HG02938 (cell line): ENCODE measurements around the gene CLCNKB.
"Not testable (repeated sequence)": the region's sequence is repeated elsewhere in the genome, so short reads cannot be mapped to it uniquely, and the experiment has no call there.

Experiments
- ATAC-seq: cut with Tn5 transposase; IDR thresholded peaks from one replicate; pipeline ENCODE4 v1.9.1; 2021; ENCODE audit warnings: mild to moderate bottlenecking, moderate library complexity; ENCODE audit not compliant: unreplicated experiment

CLCNKB gene

DNA sequence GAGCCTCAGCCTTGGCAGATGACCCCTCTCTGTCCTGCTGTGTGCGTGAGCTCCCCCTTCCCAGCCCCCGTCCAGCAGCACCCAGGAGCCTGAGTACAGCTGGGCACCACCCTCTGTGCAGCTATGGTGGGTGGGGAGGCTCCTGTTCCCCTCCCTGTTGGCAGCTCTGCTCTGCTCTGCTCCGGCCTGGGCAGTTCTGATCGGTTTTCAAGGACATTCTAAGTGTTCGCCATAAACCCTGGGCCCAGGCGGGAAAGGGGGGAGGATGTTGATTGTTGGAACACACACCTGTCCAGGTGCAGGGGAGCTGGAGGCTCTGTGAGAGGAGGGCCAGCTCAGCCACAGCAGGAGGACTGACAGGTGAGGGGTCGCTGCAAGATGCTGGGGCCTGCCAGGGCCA, at the start of gene CLCNKB:
Gene CLCNKB, plus strand, starts transcription at position 262 of the 400 bp plus-strand sequence. CDS start 711 bp downstream, outside the sequence.
- no peak for ATAC-seq

DNA sequence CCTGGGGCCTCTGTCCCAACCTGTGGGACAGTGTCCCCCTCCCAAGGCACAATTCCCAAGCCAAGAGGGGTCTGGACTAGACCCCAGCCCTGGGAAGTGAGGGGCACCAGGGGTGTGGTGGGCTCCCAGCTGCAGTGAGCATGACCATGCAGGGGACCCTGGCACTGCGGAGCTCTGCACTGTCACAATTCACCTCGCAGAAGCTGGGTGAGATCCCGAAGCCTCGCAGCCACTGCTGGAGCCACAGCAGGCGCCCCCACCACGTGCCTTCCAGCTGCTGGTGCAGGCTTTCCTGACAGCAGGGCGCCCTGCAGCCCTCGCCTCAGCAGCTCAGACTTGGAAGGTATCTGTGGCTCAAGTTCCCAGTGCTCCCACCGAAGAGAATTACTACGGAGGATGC, 49.5 kb upstream of the CLCNKB start:
- no peak for ATAC-seq

DNA sequence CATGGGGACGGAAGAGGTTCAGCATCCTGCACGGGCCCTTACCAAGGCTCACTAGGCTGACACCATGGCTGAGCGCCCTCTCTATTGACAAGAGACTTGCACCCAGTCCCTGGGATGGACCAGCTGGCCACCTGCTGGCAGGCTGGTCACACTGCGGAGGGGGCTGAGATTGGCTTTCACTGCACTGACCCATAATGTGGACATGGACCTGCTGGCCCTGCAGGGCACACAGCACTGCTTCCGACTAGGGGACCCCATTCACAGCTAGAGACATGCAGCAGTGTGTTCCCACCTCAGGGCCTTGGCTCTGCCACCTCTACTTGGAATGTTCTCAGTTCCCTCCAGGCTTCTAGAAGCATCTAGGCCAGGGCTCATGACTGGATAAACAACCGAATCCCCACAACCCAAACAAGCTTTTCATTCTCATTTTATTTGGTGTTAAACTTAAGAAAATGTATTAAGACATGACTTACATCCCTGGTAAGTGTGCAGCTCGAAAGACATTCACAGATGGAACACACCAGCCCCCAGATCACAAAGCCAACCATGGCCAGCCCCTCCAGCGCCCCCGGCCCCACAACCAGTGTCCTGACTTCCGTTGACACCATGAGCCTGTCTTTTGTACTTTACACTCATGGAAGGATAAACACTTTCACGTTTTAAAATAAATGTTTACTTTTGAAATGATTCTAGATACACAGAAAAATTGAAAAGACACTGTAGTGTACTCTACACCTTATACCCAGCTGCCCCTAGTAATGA, 48.8 kb upstream of the CLCNKB start:
- no peak for ATAC-seq

DNA sequence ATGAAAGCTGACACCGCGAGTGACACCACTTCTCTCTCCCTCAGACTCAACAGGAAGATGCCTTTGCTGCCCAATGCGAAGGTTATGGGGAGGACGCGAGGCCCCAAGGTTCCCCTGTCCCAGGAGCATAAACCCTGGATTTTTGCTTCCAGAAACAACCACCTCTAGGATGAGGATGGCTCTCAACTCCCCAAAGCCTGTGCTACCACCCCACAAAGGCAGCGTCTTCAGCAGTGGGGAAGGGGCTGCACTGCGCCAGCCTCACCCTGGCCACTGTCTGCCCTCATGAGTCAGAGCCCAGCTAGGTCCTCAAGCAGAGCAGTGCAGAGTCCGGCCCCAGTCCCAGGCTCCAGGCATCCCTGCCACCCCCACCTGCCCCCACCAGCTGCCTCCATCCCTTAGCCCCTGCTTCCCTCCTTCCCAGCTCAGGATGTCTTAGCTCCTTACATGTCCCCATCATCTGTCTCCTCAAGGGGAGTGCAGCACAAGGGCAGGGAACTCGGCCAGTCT, 46.5 kb upstream of the CLCNKB start:
- no peak for ATAC-seq

DNA sequence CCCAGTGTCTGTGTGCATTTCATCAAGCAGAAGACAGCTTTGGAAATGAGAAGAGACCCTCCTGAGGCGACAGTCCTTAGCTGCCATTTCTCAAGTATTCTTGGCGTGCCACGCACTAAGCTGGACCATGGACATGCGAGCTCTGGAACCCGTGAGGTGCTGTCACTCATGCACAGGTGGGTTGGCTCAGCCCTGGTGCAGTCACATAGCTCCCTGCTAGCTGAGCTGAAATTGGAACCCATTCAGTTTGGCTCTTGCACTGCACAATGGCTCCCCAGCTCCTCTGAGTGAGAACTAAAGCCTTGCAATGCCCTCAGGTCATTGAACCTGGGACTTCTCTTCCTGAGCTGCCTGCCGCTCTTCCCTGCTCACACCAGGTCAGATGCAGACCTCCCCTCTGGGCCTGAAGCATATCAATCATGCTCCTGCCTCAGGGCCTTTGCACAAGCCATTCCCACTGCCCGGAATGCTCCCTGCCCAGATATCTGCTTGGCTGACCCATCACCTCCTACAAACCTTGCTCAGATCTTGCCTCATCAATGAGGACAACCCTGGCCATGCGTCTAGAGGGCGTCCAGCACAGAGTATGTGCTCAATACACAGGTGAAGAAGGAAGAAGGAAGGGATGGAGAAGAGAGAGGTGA, 45.8 kb upstream of the CLCNKB start:
- no peak for ATAC-seq

DNA sequence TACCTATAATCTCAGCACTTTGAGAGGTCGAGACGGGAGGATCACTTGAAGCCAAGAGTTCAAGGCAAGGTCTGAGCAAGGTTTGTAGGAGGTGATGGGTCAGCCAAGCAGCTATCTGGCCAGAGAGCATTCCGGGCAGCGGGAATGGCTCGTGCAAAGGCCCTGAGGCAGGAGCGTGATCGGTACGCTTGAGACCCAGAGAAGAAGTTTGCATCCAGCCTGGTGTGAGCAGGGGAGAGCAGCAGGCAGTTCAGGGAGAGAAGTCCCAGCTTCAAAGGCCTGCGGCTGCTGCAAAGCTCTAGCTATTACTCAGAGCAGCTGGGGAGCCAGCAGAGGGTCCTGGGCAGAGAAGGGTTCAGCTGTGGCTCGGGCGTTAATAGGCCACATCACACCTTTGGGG, 44.7 kb upstream of the CLCNKB start:
- no peak for ATAC-seq

DNA sequence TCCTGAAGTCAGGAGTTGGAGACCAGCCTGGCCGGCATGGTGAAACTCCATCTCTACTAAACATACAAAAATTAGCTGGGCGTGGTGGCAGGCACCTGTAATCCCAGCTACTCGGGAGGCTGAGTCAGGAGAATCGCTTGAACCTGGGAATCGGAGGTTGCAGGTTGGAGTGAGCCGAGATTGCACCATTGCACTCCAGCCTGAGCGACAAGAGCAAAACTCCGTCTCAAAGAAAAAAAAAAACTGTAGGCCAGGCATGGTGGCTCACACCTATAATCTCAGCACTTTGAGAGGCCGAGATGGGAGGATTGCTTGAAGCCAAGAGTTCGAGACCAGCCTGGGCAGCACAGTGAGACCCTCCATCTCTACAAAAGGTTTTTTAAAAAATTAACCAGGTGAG, 42.3 kb upstream of the CLCNKB start:
- ATAC-seq: not testable (repeated sequence)

DNA sequence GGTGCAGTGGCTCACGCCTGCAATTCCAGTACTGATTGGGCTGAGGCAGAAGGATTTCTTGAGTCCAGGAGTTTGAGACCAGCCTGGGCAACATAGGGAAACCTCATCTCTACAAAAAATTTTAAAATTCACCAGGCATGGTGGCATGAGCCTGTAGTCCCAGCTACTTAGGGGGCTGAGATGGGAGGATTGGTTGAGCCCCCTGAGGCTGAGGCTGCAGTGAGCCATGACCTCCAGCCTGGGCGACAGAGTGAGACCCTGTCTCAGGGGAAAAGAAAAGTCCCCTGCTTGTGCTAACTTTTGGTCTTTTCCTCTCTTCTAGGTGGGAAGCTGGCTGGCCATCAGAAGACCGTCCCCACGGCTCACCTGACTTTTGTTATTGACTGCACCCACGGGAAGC, 38.0 kb upstream of the CLCNKB start:
- no peak for ATAC-seq

DNA sequence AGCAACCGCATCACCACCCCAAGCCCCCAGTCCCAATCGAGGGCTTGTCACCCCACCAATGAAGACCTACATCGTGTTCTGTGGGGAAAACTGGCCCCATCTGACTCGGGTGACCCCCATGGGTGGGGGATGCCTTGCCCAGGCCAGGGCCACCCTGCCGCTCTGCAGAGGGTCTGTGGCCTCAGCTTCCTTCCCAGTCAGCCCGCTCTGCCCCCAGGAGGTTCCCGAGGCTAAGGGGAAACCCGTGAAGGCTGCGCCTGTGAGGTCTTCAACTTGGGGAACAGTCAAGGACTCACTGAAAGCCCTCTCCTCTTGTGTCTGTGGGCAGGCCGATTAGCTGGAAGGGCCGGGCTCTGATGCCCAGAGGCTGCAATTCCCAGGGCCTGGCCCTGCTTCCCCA, 37.6 kb upstream of the CLCNKB start:
- ATAC-seq: no peak

DNA sequence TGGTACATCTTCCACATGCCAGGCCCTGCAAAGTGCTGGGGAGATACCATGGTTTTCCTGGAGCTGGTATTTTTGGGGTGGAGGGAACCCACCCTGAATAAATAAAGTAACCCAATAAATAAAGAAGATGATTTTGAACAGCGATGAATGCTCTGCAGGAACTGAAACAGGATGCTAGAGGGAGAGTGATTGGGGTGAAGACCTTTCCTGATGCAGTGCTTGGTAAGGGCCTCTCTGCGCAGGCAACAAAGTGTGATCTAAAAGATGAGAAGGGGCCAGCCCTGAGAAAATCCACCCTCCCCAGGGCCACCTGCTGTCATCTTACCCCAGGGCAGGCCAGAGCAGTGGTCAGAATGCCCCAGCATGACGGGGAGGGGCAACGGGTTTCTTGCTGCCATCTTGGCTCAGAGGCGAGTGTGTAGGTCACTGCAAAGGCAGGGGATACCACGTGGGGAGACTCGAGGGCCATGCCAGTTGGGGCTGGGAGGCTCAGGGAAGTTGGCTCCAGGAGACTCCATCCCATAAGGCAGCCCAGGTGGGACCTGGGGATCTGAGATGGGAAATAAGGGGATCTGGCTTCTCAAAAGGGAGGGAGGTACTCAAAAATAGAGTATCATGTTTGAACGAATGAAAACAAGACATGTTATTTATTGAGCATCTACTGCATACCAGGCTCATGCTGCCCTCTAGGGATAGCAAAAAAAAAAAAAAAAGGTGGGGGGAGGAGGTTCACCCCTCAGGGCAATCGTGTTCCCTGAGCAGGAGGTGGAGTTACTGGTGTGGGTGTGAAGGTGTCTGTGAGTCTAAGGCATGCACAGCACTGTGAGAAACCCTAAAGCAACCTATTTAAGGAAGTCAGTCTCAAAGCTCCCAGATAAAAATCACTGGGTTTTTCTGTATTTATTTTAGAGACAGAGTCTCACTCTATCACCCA, 36.8 kb upstream of the CLCNKB start:
- no peak for ATAC-seq

DNA sequence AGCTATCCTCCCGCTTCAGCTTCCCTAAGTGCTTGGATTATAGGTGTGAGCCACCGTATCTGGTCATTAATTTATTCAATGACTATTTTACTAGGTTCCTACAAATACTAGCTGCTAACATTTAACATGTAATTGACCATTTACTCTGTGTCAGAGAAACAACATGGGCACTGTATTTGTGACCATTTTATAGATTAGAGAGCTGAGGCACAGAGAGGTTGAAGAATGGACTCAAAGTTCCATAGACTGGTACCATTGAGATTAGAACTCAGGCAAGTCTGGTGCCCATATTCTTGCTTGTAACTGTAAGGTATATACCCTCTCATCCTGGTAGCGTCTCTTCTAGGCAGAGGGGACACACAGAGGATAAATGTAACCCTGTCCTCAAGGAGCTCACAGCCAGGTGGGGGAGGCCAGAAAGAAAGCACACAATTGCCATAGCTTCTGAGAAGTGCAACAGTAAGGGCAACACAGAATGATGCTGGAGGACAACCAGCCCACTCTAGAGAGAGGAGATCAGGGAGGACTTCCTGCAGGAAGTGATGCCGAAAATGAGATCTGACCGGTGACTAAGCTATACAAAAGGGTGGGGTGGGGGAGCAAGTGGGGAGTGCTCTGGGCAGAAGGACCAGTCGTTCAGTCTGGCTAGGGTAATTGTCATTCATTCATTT, 35.8 kb upstream of the CLCNKB start:
- ATAC-seq: no peak

DNA sequence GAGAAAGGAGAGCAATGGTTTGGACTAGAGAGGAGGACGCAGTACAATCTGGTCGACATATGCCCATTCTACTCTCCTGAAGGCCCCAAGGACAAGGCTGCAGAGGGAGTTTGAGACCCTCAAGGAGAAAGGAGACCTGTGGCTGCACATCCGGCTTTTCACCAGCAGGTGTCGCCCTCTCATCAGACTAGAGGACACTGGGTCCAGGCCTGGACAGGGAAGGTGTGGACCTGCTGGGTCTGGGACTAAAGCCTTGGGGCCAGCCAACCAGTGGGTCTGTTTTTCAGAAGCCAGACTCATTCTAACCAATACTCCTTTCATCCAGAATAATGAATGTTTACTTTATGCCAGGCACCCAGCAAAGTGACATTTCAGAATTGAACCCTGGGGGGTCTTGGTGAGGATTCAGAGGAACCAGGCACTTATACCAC, 34.5 kb upstream of the CLCNKB start:
- no peak for ATAC-seq

DNA sequence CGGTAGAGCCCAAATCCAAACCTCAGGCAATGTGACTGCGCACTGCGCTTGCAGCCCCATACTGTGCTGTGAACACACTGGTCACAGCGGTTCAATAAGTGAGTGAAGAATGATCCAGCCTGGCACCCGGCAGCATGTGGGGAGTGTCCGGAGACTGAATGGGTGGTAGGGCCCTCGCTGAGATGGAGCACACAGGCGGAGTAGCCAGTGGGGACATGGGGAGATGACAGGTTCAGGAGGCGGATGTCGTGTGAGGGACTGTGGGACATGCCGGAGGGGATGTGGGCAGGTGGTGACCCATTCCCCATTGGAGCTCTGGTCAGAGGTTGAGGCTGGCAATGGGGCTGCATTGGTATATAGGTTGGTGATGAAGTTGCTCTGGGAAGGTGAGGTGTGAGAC, 33.9 kb upstream of the CLCNKB start:
- no peak for ATAC-seq

DNA sequence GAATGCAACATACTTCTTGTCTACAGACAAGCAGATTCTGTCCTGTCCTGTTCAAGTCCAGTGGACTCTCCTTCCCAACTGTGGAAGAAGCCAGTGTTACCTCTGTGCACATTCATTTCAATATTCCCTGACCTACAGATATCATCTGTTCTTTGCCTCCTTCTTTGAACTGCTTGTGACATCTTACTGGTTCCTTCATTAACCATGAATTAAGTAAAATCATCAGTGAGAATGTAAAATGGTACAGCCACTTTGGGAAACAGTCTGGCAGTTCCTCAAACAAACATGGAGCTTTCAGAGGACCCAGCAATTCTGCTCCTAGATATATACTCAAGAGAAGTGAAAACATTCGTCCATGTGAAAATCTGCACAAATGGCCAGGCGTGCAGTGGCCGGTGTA, 32.7 kb upstream of the CLCNKB start:
- ATAC-seq: no peak

DNA sequence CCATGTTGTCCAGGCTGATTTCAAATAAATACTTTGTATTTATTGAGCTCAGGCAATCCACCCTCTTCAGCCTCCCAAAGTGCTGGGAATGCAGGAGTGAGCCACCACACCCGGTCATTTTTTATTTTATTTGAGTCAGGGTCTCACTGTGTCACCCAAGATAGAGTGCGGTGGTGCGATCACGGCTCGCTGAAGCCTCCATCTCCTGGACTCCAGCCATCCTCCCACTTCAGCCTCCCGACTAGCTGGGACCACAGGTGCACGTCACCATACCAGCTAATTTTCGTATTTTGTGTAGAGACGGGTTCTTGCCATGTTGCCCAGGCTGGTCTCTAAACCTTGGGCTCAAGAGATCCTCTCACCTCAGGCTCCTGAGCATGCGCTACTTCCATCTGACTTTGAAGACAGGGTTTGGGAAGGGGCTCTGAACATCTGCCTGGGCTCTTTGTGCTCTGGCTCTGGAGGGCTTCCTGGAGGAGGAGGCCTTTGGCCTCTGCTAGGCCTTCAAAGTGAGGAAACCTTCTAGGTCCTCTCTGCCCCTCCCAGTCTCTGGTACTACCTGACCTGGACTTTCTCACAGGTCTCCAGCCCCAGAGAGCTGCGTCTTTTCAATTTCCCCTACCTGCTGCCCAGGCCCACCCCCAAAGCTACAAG, 31.5 kb upstream of the CLCNKB start:
- ATAC-seq: no peak

DNA sequence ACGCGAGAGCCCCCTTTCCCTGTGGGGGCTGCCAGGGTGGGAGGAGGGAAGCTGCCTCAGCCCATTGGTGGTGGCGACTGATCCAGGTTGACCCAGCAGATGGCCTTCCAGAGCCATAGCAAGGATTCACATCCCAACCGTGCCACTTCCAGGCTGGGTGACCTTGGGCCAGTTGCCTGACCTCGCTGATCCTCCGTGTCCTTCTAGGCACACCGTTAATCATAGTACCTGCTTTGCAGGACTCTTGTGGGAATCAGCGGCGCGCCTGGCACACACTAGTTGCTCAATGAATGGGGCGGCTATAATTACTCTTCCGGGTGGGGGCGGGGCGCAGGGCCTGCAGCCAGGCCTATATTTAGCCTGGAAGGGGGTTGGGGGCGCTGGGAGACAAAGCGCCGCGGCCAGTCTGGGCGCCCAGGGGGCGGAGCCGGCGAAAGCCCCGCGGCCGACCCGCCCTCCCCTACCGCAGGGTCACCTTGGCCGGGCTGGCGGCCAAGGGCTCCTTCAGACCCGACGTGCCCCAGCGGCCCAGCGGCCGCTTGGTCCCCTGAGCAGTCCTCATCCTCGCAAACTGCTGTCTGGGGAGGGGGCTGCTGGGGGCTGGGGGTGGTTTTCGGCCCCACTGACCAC, 30.9 kb upstream of the CLCNKB start:
- no peak for ATAC-seq

DNA sequence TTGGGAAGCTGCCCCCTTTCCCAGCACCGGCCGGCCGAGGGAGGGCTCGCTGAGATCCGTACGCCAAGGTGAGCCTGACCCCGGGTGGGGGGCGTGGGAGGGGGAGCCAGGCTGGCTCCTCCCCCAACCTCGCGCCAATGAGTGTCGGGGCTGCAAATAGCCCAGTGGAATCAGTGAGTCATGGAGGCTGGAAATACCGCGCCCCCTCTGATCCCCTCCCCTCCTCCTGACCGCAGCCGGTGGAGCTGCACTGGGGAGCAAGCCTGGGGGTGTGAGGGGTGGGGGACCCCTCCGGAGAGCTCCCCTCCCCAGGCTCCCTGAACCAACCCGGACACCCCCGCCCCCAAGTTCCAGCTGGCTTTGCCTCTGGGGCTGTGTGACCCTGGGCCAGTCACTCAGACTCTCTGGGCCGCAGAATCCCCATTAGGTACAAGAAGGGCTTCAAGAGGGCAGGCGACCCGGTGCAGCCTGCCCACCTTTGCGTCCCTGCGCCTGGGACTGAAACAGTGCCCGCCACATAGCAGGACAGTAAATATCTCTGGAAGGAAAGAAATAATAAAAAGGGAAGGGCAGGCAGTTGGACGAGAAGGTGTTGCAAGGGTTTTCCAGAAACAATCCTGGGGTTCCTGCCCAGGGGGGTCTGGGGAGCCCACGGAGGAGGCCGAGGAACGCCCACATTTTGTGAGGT, 30.2 kb upstream of the CLCNKB start:
- ATAC-seq: no peak

DNA sequence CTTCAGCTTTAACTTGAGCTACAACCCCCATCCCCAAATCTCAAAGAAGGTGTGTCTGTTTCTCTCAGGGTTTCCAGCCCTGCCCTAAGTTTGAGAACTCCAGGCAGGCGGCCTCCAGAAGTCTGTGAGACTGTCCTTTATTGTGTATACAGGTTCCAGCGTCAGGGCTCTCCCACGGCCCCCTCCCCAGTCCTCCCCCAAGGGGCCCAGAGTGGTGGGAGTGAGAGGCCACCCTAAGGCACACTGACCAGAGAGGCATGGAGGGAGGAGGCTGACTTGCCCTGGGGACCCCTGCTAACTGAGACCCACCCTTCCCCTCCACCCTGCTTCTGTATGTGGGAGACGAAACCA, 29.7 kb upstream of the CLCNKB start:
- ATAC-seq: no peak
